Prostate gland (tissue), 2 donors: ENCODE data around the gene FMN1.

Experiments
- POLR2A ChIP-seq: fragments of 450-650 bp; IDR thresholded peaks from one replicate; pipeline ENCODE4 v1.6.1; 2016; ENCODE audit warnings: antibody characterized with exemption, mild to moderate bottlenecking
- POLR2AphosphoS5 ChIP-seq: sonication (generic); formaldehyde crosslinking; IDR thresholded peaks from one replicate; pipeline ENCODE4 v1.6.1; 2017; ENCODE audit warnings: antibody characterized with exemption
- TF ChIP-seq, protein P1 (sequence below), 4 experiments: fragments of 200-600 bp in 2 of 4; fragments of 450-650 bp in 2 of 4; sonication (generic) in 2 of 4; IDR thresholded peaks; 1 replicate in 3 of 4; 2 replicates in 1 of 4; pipeline ENCODE4 v1.5.1; 2016 to 2019; ENCODE audit warnings: antibody characterized with exemption in 4 of 4, mild to moderate bottlenecking in 2 of 4, moderate library complexity in 2 of 4

- no peak for TF ChIP-seq POLR2A
- TF ChIP-seq, protein P1, sequence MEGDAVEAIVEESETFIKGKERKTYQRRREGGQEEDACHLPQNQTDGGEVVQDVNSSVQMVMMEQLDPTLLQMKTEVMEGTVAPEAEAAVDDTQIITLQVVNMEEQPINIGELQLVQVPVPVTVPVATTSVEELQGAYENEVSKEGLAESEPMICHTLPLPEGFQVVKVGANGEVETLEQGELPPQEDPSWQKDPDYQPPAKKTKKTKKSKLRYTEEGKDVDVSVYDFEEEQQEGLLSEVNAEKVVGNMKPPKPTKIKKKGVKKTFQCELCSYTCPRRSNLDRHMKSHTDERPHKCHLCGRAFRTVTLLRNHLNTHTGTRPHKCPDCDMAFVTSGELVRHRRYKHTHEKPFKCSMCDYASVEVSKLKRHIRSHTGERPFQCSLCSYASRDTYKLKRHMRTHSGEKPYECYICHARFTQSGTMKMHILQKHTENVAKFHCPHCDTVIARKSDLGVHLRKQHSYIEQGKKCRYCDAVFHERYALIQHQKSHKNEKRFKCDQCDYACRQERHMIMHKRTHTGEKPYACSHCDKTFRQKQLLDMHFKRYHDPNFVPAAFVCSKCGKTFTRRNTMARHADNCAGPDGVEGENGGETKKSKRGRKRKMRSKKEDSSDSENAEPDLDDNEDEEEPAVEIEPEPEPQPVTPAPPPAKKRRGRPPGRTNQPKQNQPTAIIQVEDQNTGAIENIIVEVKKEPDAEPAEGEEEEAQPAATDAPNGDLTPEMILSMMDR (IDR thresholded peaks at IDR 0.05) = no peak
- no peak for TF ChIP-seq POLR2AphosphoS5
These were observed 448.2 kb downstream of the FMN1 start for GRCh38 chr15:32746116-32746857.
